Measurements from ENCODE around the gene DLG5.

DLG5 gene

GRCh38 chr10:77818378-77818777, 108.2 kb downstream of the DLG5 start:
- DNase-seq (ENCODE audit: low spot score): no peak

- no peak for DNase-seq (ENCODE audit: low spot score)
Observed at GRCh38 chr10:77817541-77817940, 109.0 kb downstream of the DLG5 start.

GRCh38 chr10:77816311-77816710, 110.2 kb downstream of the DLG5 start:
- no peak for DNase-seq (ENCODE audit: low spot score)

GRCh38 chr10:77812741-77813140, 113.8 kb downstream of the DLG5 start:
- no peak for DNase-seq (ENCODE audit: low spot score)

GRCh38 chr10:77811831-77812430, 114.6 kb downstream of the DLG5 start:
- no peak for DNase-seq (ENCODE audit: low spot score)

GRCh38 chr10:77810446-77811335, 115.9 kb downstream of the DLG5 start:
- no peak for DNase-seq (ENCODE audit: low spot score)

- DNase-seq (ENCODE audit: low spot score): no peak
Observed at GRCh38 chr10:77809336-77809735, 117.2 kb downstream of the DLG5 start.

- no peak for DNase-seq (ENCODE audit: low spot score)
Observed at GRCh38 chr10:77807706-77808105, 118.8 kb downstream of the DLG5 start.

- no peak for DNase-seq (ENCODE audit: low spot score)
Observed at GRCh38 chr10:77806511-77807157, 119.9 kb downstream of the DLG5 start.

- DNase-seq (ENCODE audit: low spot score): no peak
Observed at GRCh38 chr10:77805676-77806075, 120.9 kb downstream of the DLG5 start.

- no peak for DNase-seq (ENCODE audit: low spot score)
Observed at GRCh38 chr10:77804371-77804770, 122.2 kb downstream of the DLG5 start.

- peak; percentile 41 for DNase-seq (ENCODE audit: low spot score)
Observed at GRCh38 chr10:77801474-77802161, 124.9 kb downstream of the DLG5 start.

GRCh38 chr10:77800738-77801266, 125.8 kb downstream of the DLG5 start:
- DNase-seq (ENCODE audit: low spot score): no peak

GRCh38 chr10:77800320-77800719, 126.2 kb downstream of the DLG5 start:
- no peak for DNase-seq (ENCODE audit: low spot score)

GRCh38 chr10:77799352-77799751, 127.2 kb downstream of the DLG5 start:
- DNase-seq (ENCODE audit: low spot score): no peak

GRCh38 chr10:77798940-77799339, 127.6 kb downstream of the DLG5 start:
- DNase-seq (ENCODE audit: low spot score): no peak

- DNase-seq (ENCODE audit: low spot score): no peak
Observed at GRCh38 chr10:77796311-77796915, 130.1 kb downstream of the DLG5 start.

GRCh38 chr10:77795426-77796055, 131.0 kb downstream of the DLG5 start:
- DNase-seq (ENCODE audit: low spot score): no peak

- no peak for DNase-seq (ENCODE audit: low spot score)
Observed at GRCh38 chr10:77794256-77795142, 132.1 kb downstream of the DLG5 start.

- no peak for DNase-seq (ENCODE audit: low spot score)
Observed at GRCh38 chr10:77793831-77794230, 132.7 kb downstream of the DLG5 start.

Measured in AG20443 (cell line).